HCT116 (cell line): ENCODE data around the gene SYNGAP1. TPM values are rescaled to one million over a fixed set of nuclear protein-coding genes. Genes with fewer than 3 reads are reported as not detected.

Experiments
- ATAC-seq: fragments of 200-7000 bp; cut with Tn5 transposase; 2 replicates; pipeline ENCODE4 v1.9.1; 2020; ENCODE audit warnings: mild to moderate bottlenecking, moderate library complexity
- BruUV-seq: library from RNA; stranded (reverse); fragments of 400-500 nt; replicated peaks from 2 replicates; lab custom pipeline; 2021; lab: Mats Ljungman, UMichigan
- CTCF ChIA-PET: fragments of 300-600 bp; sonication (Branson Sonifier 250); formaldehyde crosslinking; loops from one replicate; lab custom pipeline; 2021; ENCODE audit warnings: antibody characterized with exemption; lab: Charles Lee
- POLR2A ChIA-PET: fragments of 300-600, 350-600 bp; sonication (Branson Sonifier 250); formaldehyde crosslinking; loops from one replicate; lab custom pipeline; 2021; ENCODE audit warnings: antibody characterized with exemption; lab: Charles Lee
- RAD21 ChIA-PET, 2 experiments: fragments of 300-600 bp; sonication (Branson Sonifier 250); formaldehyde crosslinking; loops; one replicate each; lab custom pipeline; 2023; ENCODE audit warnings: low total read pairs in 2 of 2; ENCODE audit not compliant: uncharacterized antibody in 2 of 2, unreplicated experiment in 2 of 2, low non-redundant PET in 1 of 2; lab: Charles Lee
- DNase-seq: peaks from one replicate; pipeline ENCODE4 v3.0.0-alpha.2; 2010; ENCODE audit warnings: low read depth, low spot score
- H2AFZ ChIP-seq: fragments of 200-600 bp; shearing (Covaris generic), sonication (generic); 2 replicates; pipeline ENCODE4 v1.6.1; 2017; ENCODE audit warnings: low read depth, mixed run types, mixed read lengths, antibody characterized with exemption, low read length; ENCODE audit not compliant: poor library complexity, severe bottlenecking
- H3K27ac ChIP-seq: 2 replicates; pipeline ENCODE4 v1.5.1; 2012; ENCODE audit warnings: low read depth, low read length
- H3K27me3 ChIP-seq: fragments of 200-600 bp; sonication (generic); 2 replicates; pipeline ENCODE4 v1.6.1; 2016; ENCODE audit warnings: mixed run types, low read length, mixed read lengths; ENCODE audit not compliant: insufficient read depth
- H3K36me3 ChIP-seq, 2 experiments: fragments of 200-500 bp in 1 of 2; fragments of 200-600 bp in 1 of 2; sonication (Bioruptor generic) in 1 of 2; sonication (generic) in 1 of 2; 2 replicates each; pipeline versions ENCODE4 v1.5.1 to v1.6.1; 2014 to 2016; ENCODE audit warnings: low read length in 2 of 2, inconsistent platforms in 1 of 2, mixed read lengths in 1 of 2, mixed run types in 1 of 2; ENCODE audit not compliant: insufficient read depth in 2 of 2, control insufficient read depth in 1 of 2
- H3K4me1 ChIP-seq, 2 experiments: fragments of 200-600 bp in 1 of 2; sonication (generic) in 1 of 2; 2 replicates each; pipeline versions ENCODE4 v1.5.1 to v1.6.1; 2012 to 2017; ENCODE audit warnings: low read length in 2 of 2, inconsistent platforms in 1 of 2, mild to moderate bottlenecking in 1 of 2, mixed read lengths in 1 of 2, mixed run types in 1 of 2, moderate library complexity in 1 of 2; ENCODE audit not compliant: insufficient read depth in 2 of 2, control insufficient read depth in 1 of 2
- H3K4me2 ChIP-seq: fragments of 200-600 bp; sonication (generic); 2 replicates; pipeline ENCODE4 v1.6.1; 2017; ENCODE audit warnings: mixed run types, low read length, mixed read lengths
- H3K4me3 ChIP-seq, 2 experiments: fragments of 200-600 bp in 1 of 2; sonication (generic) in 1 of 2; replicated peaks in 1 of 2; 2 replicates each; pipeline ENCODE4 v1.5.1; 2011 to 2016; ENCODE audit warnings: low read length in 2 of 2, control low read depth in 1 of 2, low read depth in 1 of 2, mild to moderate bottlenecking in 1 of 2, mixed read lengths in 1 of 2, mixed run types in 1 of 2
- H3K79me2 ChIP-seq: fragments of 200-600 bp; sonication (generic); 2 replicates; pipeline ENCODE4 v1.6.1; 2017; ENCODE audit warnings: mild to moderate bottlenecking, mixed run types, low read length, moderate library complexity, mixed read lengths; ENCODE audit not compliant: insufficient read depth
- H3K9ac ChIP-seq: fragments of 200-600 bp; sonication (generic); 2 replicates; pipeline ENCODE4 v1.6.1; 2016; ENCODE audit warnings: low read length, mixed read lengths
- H3K9me2 ChIP-seq: fragments of 200-600 bp; sonication (generic), shearing (Covaris generic); 2 replicates; pipeline ENCODE4 v1.6.1; 2017; ENCODE audit warnings: mixed run types, mild to moderate bottlenecking, moderate library complexity; ENCODE audit not compliant: insufficient read depth
- H3K9me3 ChIP-seq, 2 experiments: fragments of 200-500 bp in 1 of 2; fragments of 200-600 bp in 1 of 2; sonication (Bioruptor generic) in 1 of 2; sonication (generic) in 1 of 2; 2 replicates each; pipeline ENCODE4 v1.6.1; 2014 to 2017; ENCODE audit warnings: low read length in 2 of 2, mixed read lengths in 2 of 2, inconsistent platforms in 1 of 2, low read depth in 1 of 2, mild to moderate bottlenecking in 1 of 2, mixed run types in 1 of 2, moderate library complexity in 1 of 2; ENCODE audit not compliant: control insufficient read depth in 1 of 2, insufficient read depth in 1 of 2
- H4K20me1 ChIP-seq: fragments of 200-600 bp; sonication (generic), shearing (Covaris generic); 2 replicates; pipeline ENCODE4 v1.6.1; 2017; ENCODE audit warnings: mixed run types, mild to moderate bottlenecking, moderate library complexity; ENCODE audit not compliant: insufficient read depth
- EGR1 ChIP-seq: IDR thresholded peaks from 2 replicates; pipeline ENCODE4 v1.6.1; 2012; ENCODE audit warnings: low read depth
- EZH2 ChIP-seq: fragments of 200-600 bp; sonication (generic); IDR thresholded peaks from 2 replicates; pipeline ENCODE4 v1.6.1; 2017; ENCODE audit warnings: antibody characterized with exemption, mixed run types
- EZH2phosphoT487 ChIP-seq: fragments of 200-600 bp; IDR thresholded peaks from 2 replicates; pipeline ENCODE4 v1.6.1; 2018; ENCODE audit warnings: antibody characterized with exemption, borderline replicate concordance
- FOSL1 ChIP-seq: IDR thresholded peaks from 2 replicates; pipeline ENCODE4 v1.6.1; 2012; ENCODE audit warnings: low read depth
- MAX ChIP-seq: IDR thresholded peaks from 2 replicates; pipeline ENCODE4 v1.6.1; 2012
- POLR2A ChIP-seq: IDR thresholded peaks from 2 replicates; pipeline ENCODE4 v1.7.0; 2011; ENCODE audit warnings: borderline replicate concordance; ENCODE audit not compliant: insufficient read depth, insufficient read length; ENCODE audit errors: extremely low read depth
- POLR2AphosphoS5 ChIP-seq: IDR thresholded peaks from 2 replicates; pipeline ENCODE4 v1.6.1; 2011; ENCODE audit warnings: mild to moderate bottlenecking, low read depth, low read length, moderate library complexity
- RAD21 ChIP-seq: IDR thresholded peaks from 2 replicates; pipeline ENCODE4 v1.6.1; 2012; ENCODE audit warnings: low read depth, mild to moderate bottlenecking
- SIN3A ChIP-seq: IDR thresholded peaks from 2 replicates; pipeline ENCODE4 v1.6.1; 2012; ENCODE audit warnings: low read depth
- SP1 ChIP-seq: IDR thresholded peaks from 2 replicates; pipeline ENCODE4 v1.6.1; 2012; ENCODE audit warnings: low read depth
- TCF7L2 ChIP-seq: IDR thresholded peaks from 2 replicates; pipeline ENCODE4 v1.7.0; 2011; ENCODE audit warnings: borderline replicate concordance, inconsistent platforms; ENCODE audit not compliant: insufficient read depth, insufficient read length; ENCODE audit errors: extremely low read depth
- YY1 ChIP-seq: IDR thresholded peaks from 2 replicates; pipeline ENCODE4 v1.6.1; 2011; ENCODE audit warnings: low read length, low read depth, moderate library complexity, mild to moderate bottlenecking; ENCODE audit not compliant: insufficient replicate concordance; ENCODE audit errors: extremely low read depth
- ZNF274 ChIP-seq: fragments of 200-500 bp; sonication (Bioruptor generic); IDR thresholded peaks from 2 replicates; pipeline ENCODE4 v1.6.1; 2014; ENCODE audit warnings: mild to moderate bottlenecking, low read depth, low read length, inconsistent platforms
- intact Hi-C: fragments of 100-400 bp; cut with micrococcal nuclease; formaldehyde crosslinking; loops from 2 replicates; pipeline ENCODE4 v1.10.0; 2022
- total RNA-seq: library from RNA; stranded (reverse); gene quantifications from one replicate; pipeline ENCODE4 v1.2.1, GENCODE V29; 2021; ENCODE audit not compliant: unreplicated experiment
- TF ChIP-seq, protein P1 (sequence below): IDR thresholded peaks from 2 replicates; pipeline ENCODE4 v1.6.1; 2012

Gene SYNGAP1
- total RNA-seq, 1 experiment from 2014 or later = 11.5 TPM

- ChIA-PET CTCF (no interaction called here), POLR2A (no interaction called here), RAD21 (no interaction called here)
- Histone ChIP-seq H4K20me1 (no peaks in the 10 kb centered on the region), H2AFZ (no peak overlapping the region), H3K79me2 (no peaks in the 10 kb centered on the region), H3K4me2 (no peak overlapping the region), H3K4me1 (peaks cover 0 to 6% of the 10 kb centered on the region in 2 experiments; a peak in 2 of 4 replicates), H3K4me3 (no peak overlapping the region), H3K36me3 (peaks cover 2 to 7% of the 10 kb centered on the region in 2 experiments; a peak in 2 of 4 replicates), H3K27ac (no peak overlapping the region), H3K9ac (no peak overlapping the region), H3K27me3 (no peaks in the 10 kb centered on the region), H3K9me3 (no peaks in the 10 kb centered on the region), H3K9me2 (no peaks in the 10 kb centered on the region)
- TF ChIP-seq, protein P1, sequence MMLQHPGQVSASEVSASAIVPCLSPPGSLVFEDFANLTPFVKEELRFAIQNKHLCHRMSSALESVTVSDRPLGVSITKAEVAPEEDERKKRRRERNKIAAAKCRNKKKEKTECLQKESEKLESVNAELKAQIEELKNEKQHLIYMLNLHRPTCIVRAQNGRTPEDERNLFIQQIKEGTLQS = no peak
- TF ChIP-seq EGR1 = no peak
- TF ChIP-seq RAD21 = no peak
- TF ChIP-seq SIN3A = no peak
- TF ChIP-seq FOSL1 = no peak
- TF ChIP-seq EZH2 = no peak
- no peak for TF ChIP-seq POLR2A
- TF ChIP-seq SP1 = no peak
- TF ChIP-seq YY1 = no peak
- TF ChIP-seq ZNF274 = no peak
- TF ChIP-seq MAX = no peak
- TF ChIP-seq EZH2phosphoT487 = no peak
- no peak for TF ChIP-seq TCF7L2
- TF ChIP-seq POLR2AphosphoS5 = no peak
- no TSS peak for BruUV-seq
- intact Hi-C loops = no loop called here
- ATAC-seq = no peak; the same call in 1 of the 2 replicates
- no peak for DNase-seq
Measured at GRCh38 chr6:33441457-33441856, 21.6 kb downstream of the SYNGAP1 start.
